ENCODE results near the gene TMEM25. TPM values are rescaled to one million over a fixed set of nuclear protein-coding genes. Genes with fewer than 3 reads are reported as not detected.

Gene TMEM25
- total and polyA plus RNA-seq, 12 donors, result 3.9 to 16.2 (median 11.4) TPM

DNA sequence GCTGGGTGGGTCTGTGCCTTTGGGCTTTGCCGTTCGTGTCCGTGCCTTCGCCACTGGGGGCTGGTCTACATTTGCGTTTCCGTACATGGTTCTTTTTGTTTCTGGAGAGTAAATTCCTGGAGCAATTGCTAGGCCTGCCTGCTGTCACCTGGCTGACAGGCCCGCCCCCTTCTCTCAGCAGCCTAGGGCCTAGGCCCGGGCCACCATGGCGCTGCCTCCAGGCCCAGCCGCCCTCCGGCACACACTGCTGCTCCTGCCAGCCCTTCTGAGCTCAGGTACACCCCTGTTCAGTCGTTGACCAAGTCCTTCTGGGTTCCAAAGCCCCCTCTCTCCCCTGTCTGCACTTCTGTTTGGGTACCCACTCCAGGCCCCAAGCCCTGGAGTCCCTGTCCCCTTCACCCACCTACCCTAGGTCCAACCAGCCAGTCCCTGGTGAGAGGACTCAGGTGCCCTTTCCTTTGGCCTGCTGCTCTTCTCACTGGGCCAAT, 649 bp downstream of the TMEM25 start:
- Histone ChIP-seq H3K36me3 (peaks cover 0 to 10% (median 0%) of the 10 kb centered on the region in 9 donors), H3K4me3 (peak overlapping the region in 9 of 10 donors; percentile 71 to 89 (median 81)), H3K4me1 (peaks cover 4 to 25% (median 17%) of the 10 kb centered on the region in 9 donors), H3K9me3 (no peaks in the 10 kb centered on the region), H3K27ac (peak overlapping the region in 5 of 10 donors; percentile 70 to 72 (median 70)), H3K27me3 (peaks cover 0 to 14% (median 0%) of the 10 kb centered on the region in 7 donors)
- TF ChIP-seq, protein P1, sequence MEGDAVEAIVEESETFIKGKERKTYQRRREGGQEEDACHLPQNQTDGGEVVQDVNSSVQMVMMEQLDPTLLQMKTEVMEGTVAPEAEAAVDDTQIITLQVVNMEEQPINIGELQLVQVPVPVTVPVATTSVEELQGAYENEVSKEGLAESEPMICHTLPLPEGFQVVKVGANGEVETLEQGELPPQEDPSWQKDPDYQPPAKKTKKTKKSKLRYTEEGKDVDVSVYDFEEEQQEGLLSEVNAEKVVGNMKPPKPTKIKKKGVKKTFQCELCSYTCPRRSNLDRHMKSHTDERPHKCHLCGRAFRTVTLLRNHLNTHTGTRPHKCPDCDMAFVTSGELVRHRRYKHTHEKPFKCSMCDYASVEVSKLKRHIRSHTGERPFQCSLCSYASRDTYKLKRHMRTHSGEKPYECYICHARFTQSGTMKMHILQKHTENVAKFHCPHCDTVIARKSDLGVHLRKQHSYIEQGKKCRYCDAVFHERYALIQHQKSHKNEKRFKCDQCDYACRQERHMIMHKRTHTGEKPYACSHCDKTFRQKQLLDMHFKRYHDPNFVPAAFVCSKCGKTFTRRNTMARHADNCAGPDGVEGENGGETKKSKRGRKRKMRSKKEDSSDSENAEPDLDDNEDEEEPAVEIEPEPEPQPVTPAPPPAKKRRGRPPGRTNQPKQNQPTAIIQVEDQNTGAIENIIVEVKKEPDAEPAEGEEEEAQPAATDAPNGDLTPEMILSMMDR (IDR thresholded peaks at IDR 0.05), result no peak
- intact Hi-C loops (cut with DNase I), result loop anchor here in 1 of 10 donors (5.0 kb wide), 1 partner anchor 36 kb away; the partner anchor contains the start of gene IFT46
- 26 to 36% methylated on average over 12 of the region's 12 CpGs for WGBS, 2 donors
- peak in 3 of 8 donors; percentile 15 to 27 (median 27) for ATAC-seq
- DNase-seq, result no peak

DNA sequence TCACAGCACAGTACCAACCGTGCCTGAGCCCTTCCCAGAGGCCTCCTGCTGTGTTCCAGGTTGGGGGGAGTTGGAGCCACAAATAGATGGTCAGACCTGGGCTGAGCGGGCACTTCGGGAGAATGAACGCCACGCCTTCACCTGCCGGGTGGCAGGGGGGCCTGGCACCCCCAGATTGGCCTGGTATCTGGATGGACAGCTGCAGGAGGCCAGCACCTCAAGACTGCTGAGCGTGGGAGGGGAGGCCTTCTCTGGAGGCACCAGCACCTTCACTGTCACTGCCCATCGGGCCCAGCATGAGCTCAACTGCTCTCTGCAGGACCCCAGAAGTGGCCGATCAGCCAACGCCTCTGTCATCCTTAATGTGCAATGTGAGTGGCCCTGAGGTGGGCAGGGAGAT, 1.1 kb downstream of the TMEM25 start:
- H3K4me3 ChIP-seq, result no peak overlapping the region
- peaks cover 0 to 10% (median 0%) of the 10 kb centered on the region in 9 donors for H3K36me3 ChIP-seq
- peaks cover 4 to 25% (median 17%) of the 10 kb centered on the region in 9 donors for H3K4me1 ChIP-seq
- WGBS, 2 donors, result 88 to 89% methylated on average over 10 of the region's 10 CpGs
- no peaks in the 10 kb centered on the region for H3K9me3 ChIP-seq
- peak overlapping the region in 1 of 10 donors; percentile 72 for H3K27ac ChIP-seq
- intact Hi-C loops (cut with DNase I), result loop anchor here in 1 of 10 donors (5.0 kb wide), 1 partner anchor 35 kb away; the partner anchor contains the start of gene IFT46
- peaks cover 0 to 14% (median 0%) of the 10 kb centered on the region in 7 donors for H3K27me3 ChIP-seq
- DNase-seq, result no peak
- no peak for ATAC-seq
- TF ChIP-seq, protein P1 (IDR thresholded peaks at IDR 0.05), result no peak

DNA sequence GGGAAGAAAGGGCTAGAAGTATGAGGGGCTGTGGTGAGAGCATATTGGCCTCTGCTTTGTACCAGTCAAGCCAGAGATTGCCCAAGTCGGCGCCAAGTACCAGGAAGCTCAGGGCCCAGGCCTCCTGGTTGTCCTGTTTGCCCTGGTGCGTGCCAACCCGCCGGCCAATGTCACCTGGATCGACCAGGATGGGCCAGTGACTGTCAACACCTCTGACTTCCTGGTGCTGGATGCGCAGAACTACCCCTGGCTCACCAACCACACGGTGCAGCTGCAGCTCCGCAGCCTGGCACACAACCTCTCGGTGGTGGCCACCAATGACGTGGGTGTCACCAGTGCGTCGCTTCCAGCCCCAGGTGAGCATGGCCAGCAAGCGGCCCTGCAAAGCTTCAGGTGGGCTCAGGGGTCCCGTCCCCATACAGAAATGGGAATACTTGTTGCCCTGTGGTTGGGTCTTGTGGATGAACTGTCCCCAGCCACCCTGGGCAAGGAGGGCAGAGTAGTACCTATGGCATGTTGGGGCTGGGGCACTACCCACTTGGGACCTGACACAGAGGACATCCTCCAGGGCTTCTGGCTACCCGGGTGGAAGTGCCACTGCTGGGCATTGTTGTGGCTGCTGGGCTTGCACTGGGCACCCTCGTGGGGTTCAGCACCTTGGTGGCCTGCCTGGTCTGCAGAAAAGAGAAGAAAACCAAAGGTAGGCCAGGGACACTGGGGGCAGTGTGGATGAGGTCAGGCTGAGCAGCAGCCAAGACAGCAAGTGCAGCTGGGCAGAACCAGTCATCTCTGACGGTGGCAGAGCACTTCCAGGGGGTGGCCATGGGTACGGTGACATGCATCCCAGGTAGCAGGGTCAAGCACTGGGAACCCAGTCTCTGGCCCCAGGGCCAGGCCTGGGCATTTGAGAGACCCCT, 2.1 kb downstream of the TMEM25 start:
- H3K27me3 ChIP-seq, result peaks cover 0 to 14% (median 0%) of the 10 kb centered on the region in 7 donors
- TF ChIP-seq, protein P1 (IDR thresholded peaks at IDR 0.05), result no peak
- ATAC-seq (no peak), DNase-seq (no peak)
- no peak overlapping the region for H3K4me3 ChIP-seq
- peaks cover 0 to 10% (median 0%) of the 10 kb centered on the region in 9 donors for H3K36me3 ChIP-seq
- no peak overlapping the region for H3K27ac ChIP-seq
- 92 to 95% methylated on average over 19 of the region's 19 CpGs for WGBS, 2 donors
- intact Hi-C loops (cut with DNase I), result loop anchor here in 1 of 10 donors (5.0 kb wide), 1 partner anchor 34 kb away; the partner anchor contains the start of gene IFT46
- H3K9me3 ChIP-seq, result no peaks in the 10 kb centered on the region
- peaks cover 4 to 25% (median 17%) of the 10 kb centered on the region in 9 donors for H3K4me1 ChIP-seq

Data from heart right ventricle (tissue), 16 donors.